GM23338 (cell line): ENCODE results near the gene ZFPL1.

Experiments used
- CREB1 ChIP-seq: fragments of 250-450 bp; sonication (Bioruptor Pico); IDR thresholded peaks from 2 replicates; pipeline ENCODE4 v1.5.0; 2020; ENCODE audit warnings: low read depth, mild to moderate bottlenecking, moderate library complexity
- CTCF ChIP-seq, 2 experiments: fragments of 200-600 bp in 1 of 2; sonication (generic) in 1 of 2; conservative IDR thresholded peaks; 2 replicates each; pipeline versions ENCODE4 v1.5.1 to v1.6.1; 2016 to 2017; ENCODE audit warnings: antibody characterized with exemption in 2 of 2, low read depth in 2 of 2, mild to moderate bottlenecking in 2 of 2, moderate library complexity in 1 of 2
- ETS1 ChIP-seq: IDR thresholded peaks from 2 replicates; pipeline ENCODE4 v1.6.1; 2016; ENCODE audit warnings: antibody characterized with exemption
- EZH2 ChIP-seq: fragments of 200-600 bp; sonication (generic); IDR thresholded peaks from one replicate; pipeline ENCODE4 v1.8.0; 2017; ENCODE audit warnings: antibody characterized with exemption, mild to moderate bottlenecking, low read depth; ENCODE audit not compliant: unreplicated experiment
- EZH2phosphoT487 ChIP-seq: fragments of 200-600 bp; sonication (generic); IDR thresholded peaks from one replicate; pipeline ENCODE4 v1.8.1; 2018; ENCODE audit warnings: antibody characterized with exemption; ENCODE audit not compliant: unreplicated experiment
- JUNB ChIP-seq: IDR thresholded peaks from one replicate; pipeline ENCODE4 v1.6.1; 2016; ENCODE audit warnings: antibody characterized with exemption; ENCODE audit not compliant: unreplicated experiment
- NANOG ChIP-seq: IDR thresholded peaks from 2 replicates; pipeline ENCODE4 v1.6.1; 2016; ENCODE audit warnings: antibody characterized with exemption, borderline replicate concordance
- POLR2AphosphoS5 ChIP-seq: IDR thresholded peaks from 2 replicates; pipeline ENCODE4 v1.6.1; 2016; ENCODE audit warnings: antibody characterized with exemption, low read depth
- REST ChIP-seq: IDR thresholded peaks from one replicate; pipeline ENCODE4 v1.6.1; 2018; ENCODE audit warnings: antibody characterized with exemption; ENCODE audit not compliant: unreplicated experiment
- STAT1 ChIP-seq: IDR thresholded peaks from one replicate; pipeline ENCODE4 v1.6.1; 2016; ENCODE audit warnings: antibody characterized with exemption; ENCODE audit not compliant: unreplicated experiment
- ZNF114 ChIP-seq: fragments of 250-450 bp; sonication (Bioruptor Pico); IDR thresholded peaks from 2 replicates; pipeline ENCODE4 v1.5.0; 2020; ENCODE audit warnings: mild to moderate bottlenecking, moderate library complexity
- ZNF331 ChIP-seq: fragments of 250-450 bp; sonication (Bioruptor Pico); IDR thresholded peaks from 2 replicates; pipeline ENCODE4 v1.5.0; 2020; ENCODE audit warnings: low read depth, mild to moderate bottlenecking, moderate library complexity
- ZNF462 ChIP-seq: fragments of 250-450 bp; sonication (Bioruptor Pico); IDR thresholded peaks from 2 replicates; pipeline ENCODE4 v1.5.0; 2020; ENCODE audit warnings: mild to moderate bottlenecking, moderate library complexity

- TF ChIP-seq CTCF (conservative IDR thresholded peaks at IDR 0.05; ENCODE audit: low read depth in 2 of 2) (no peak), CREB1 (CRISPR knock-in tag) (no peak), EZH2 (no peak), REST (no peak), ZNF331 (CRISPR knock-in tag) (no peak), POLR2AphosphoS5 (no peak), ZNF114 (CRISPR knock-in tag) (no peak), EZH2phosphoT487 (no peak), STAT1 (no peak), JUNB (no peak), NANOG (no peak), ETS1 (no peak), ZNF462 (CRISPR knock-in tag) (no peak)
Measured at GRCh38 chr11:65065851-65066250, 18.2 kb upstream of the ZFPL1 start.
